Activated CD8-positive, alpha-beta memory T cell treated with anti-CD3 and anti-CD28 coated beads, Interleukin-2, amount 10 ng/mL, durations not matched to agents 7 days and 5 days (primary cell): ENCODE measurements around the gene TRDMT1. TPM values are rescaled to one million over a fixed set of nuclear protein-coding genes. Genes with fewer than 3 reads are reported as not detected.
A peak's percentile ranks its signal among the peaks of the same experiment; 100 is the strongest.

Experiments used
- ATAC-seq: fragments of 150-1000 bp; cut with Tn5 transposase; one replicate; pipeline ENCODE4 v1.10.0; 2021; ENCODE audit warnings: moderate library complexity
- CTCF ChIA-PET: fragments of 350-600 bp; sonication (Branson Sonifier 250); formaldehyde crosslinking; loops from one replicate; lab custom pipeline; 2021; ENCODE audit warnings: antibody characterized with exemption; lab: Charles Lee
- DNase-seq: peaks from one replicate; pipeline ENCODE4 v3.0.0-alpha.2; 2020
- H3K27ac Mint-ChIP-seq: one replicate; pipeline ENCODE4 v1.8.0; 2021; ENCODE audit warnings: mild to moderate bottlenecking, mixed read lengths
- H3K27me3 Mint-ChIP-seq: one replicate; pipeline ENCODE4 v1.8.0; 2021; ENCODE audit warnings: mixed read lengths
- H3K36me3 Mint-ChIP-seq: one replicate; pipeline ENCODE4 v1.8.0; 2021; ENCODE audit warnings: mild to moderate bottlenecking, mixed read lengths
- H3K4me1 Mint-ChIP-seq: one replicate; pipeline ENCODE4 v1.8.0; 2021; ENCODE audit warnings: mixed read lengths
- H3K4me3 Mint-ChIP-seq: one replicate; pipeline ENCODE4 v1.8.0; 2021; ENCODE audit warnings: mild to moderate bottlenecking, moderate library complexity, mixed read lengths
- H3K9me3 Mint-ChIP-seq: one replicate; pipeline ENCODE4 v1.8.0; 2022; ENCODE audit warnings: low read depth, mixed read lengths
- total RNA-seq, 2 experiments: library from RNA; stranded (reverse); gene quantifications; one replicate each; pipeline ENCODE4 v1.2.3, GENCODE V29; 2021

TRDMT1 gene
- total RNA-seq, 2 experiments from 2014 or later = 7.7 to 9.2 TPM

DNA sequence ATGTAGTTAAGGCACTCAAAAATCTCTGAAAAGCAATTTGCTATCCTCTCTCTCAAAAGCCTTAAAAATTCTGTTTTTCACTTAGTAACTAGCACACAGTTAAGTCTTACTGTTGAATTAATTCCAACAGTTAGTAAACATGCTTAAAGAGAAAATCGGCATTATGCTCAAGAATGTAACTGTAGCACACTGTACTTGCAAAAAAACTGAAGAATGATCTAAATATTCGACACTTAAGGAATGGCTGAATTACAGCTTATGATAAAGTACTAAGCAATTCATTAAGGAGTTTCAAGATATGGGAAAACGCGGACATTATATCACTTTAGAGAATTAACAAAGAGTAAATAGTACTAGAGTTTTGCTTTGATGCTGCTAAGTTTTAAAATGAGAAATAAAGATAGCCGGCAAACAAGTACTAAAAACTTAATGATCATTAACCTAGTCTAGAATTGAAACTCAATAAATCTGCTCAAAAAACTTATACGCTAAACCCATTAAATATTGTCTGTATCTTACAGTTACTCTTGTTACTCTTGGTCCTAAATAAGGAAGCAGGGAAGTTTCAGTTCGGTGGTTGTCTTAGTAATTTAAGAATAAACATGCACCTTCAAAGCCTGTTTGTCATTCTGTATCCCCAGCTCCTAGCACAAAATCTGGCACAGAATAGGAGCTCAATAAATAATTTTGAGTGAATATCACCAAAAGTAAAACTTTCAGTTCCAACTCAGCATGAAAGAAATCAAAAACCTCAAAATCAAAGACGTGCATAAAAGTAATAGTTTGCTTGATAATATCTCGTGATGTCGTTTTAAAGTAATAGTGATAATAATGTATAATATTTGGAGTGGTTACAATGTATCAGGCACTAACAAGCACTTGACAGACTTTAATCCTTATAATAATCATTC is 1.2 kb downstream of the TRDMT1 start:
- CTCF ChIA-PET = interaction anchor here (0.6 to 3.2 kb wide), 10 partner anchors 12 to 358 kb away, joined by 3 to 36 read pairs (median 4); partner anchors contain the start of gene VIM
- DNase-seq = no peak
- Mint-ChIP-seq H3K4me1 (peaks cover 46% of the 10 kb centered on the region), H3K36me3 (peaks cover 4% of the 10 kb centered on the region), H3K27me3 (no peaks in the 10 kb centered on the region), H3K9me3 (no peaks in the 10 kb centered on the region), H3K4me3 (peak overlapping the region; percentile 93), H3K27ac (peak overlapping the region; percentile 87)
- ATAC-seq = no peak

DNA sequence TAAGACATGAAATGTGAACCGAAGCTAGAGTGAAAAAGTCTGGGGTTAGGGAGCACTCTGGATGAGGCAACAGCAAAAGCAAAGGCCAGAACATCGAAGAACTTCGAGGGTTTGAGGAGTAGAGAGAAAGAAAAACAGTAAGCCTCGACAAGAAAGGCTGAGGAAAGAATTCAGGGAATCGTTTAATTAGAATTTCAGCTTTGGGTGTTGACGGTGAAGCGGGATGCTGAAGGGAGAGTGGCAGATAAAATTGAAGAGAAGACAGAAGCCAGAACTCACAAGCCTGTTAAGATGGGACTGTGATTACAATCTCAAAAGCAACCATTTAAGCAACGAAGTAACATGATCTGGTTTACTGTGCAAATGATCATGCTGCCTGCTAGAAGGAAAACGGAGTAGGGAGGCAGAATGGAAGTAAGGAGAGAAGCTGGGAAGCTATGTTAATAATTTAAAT is 2.1 kb downstream of the TRDMT1 start:
- H3K27ac Mint-ChIP-seq = no peak overlapping the region
- H3K27me3 Mint-ChIP-seq = no peaks in the 10 kb centered on the region
- no peaks in the 10 kb centered on the region for H3K9me3 Mint-ChIP-seq
- H3K4me1 Mint-ChIP-seq = peaks cover 42% of the 10 kb centered on the region
- CTCF ChIA-PET = interaction anchor here (1.0 to 3.2 kb wide), 2 partner anchors 31 to 36 kb away, joined by 3 to 36 read pairs; partner anchors contain the start of gene VIM
- peak overlapping the region; percentile 9 for H3K4me3 Mint-ChIP-seq
- no peak for DNase-seq
- no peak for ATAC-seq
- peaks cover 9% of the 10 kb centered on the region for H3K36me3 Mint-ChIP-seq

- peaks cover 9% of the 10 kb centered on the region for H3K36me3 Mint-ChIP-seq
- no peak for ATAC-seq
These were observed 4.9 kb downstream of the TRDMT1 start for GRCh38 chr10:17196573-17196972.

DNA sequence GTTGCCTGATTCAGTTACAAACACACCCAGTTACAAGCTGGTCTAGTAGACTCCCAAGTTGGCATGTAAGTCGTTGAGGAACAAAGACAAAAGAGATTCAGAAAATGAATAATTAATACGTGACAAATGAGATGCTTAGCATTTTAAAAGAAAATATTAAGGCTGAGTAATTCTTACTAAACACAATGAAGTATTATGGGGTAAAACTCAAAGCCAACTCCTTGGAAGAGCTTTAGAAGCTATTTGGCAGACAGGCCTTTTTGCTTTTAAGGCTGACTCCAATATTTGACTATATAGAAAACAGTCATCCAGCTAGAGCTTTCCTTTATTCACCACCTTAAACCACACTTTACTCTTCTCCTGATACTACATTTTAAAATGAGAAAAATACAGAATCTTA is 5.4 kb downstream of the TRDMT1 start:
- H3K36me3 Mint-ChIP-seq = peaks cover 9% of the 10 kb centered on the region
- CTCF ChIA-PET = interaction anchor here (1.0 to 1.3 kb wide), 3 partner anchors 9 to 34 kb away, joined by 3 to 4 read pairs (median 3); no protein-coding TSS in a partner anchor
- no peak overlapping the region for H3K4me3 Mint-ChIP-seq
- H3K27me3 Mint-ChIP-seq = no peaks in the 10 kb centered on the region
- ATAC-seq (no peak), DNase-seq (no peak)
- H3K9me3 Mint-ChIP-seq = no peaks in the 10 kb centered on the region
- peaks cover 21% of the 10 kb centered on the region for H3K4me1 Mint-ChIP-seq
- no peak overlapping the region for H3K27ac Mint-ChIP-seq

More at GRCh38 chr10:17196573-17196972, 4.9 kb downstream of the TRDMT1 start:
- DNase-seq = no peak
- peaks cover 24% of the 10 kb centered on the region for H3K4me1 Mint-ChIP-seq
- H3K27me3 Mint-ChIP-seq = no peaks in the 10 kb centered on the region
- no peak overlapping the region for H3K27ac Mint-ChIP-seq
- no peaks in the 10 kb centered on the region for H3K9me3 Mint-ChIP-seq
- CTCF ChIA-PET = interaction anchor here (1.0 to 1.3 kb wide), 2 partner anchors 9 to 33 kb away, joined by 3 to 4 read pairs; no protein-coding TSS in a partner anchor
- H3K4me3 Mint-ChIP-seq = no peak overlapping the region

DNA sequence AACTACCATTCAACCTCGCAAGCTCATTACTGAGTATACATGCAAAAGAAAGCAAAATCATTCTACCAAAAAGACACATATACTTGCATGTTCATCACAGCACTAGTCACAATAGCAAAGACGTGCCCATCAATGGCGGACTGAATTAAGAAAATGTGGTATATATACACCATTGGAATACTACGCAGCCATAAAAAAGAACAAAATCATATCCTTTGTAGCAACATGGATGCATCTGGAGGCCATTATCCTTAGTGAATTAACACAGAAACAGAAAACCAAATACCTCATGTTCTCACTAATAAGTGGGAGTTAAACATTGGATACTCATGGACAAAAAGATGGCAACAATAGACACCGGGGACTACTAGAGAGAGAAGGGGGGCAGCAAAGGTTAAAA is 6.4 kb downstream of the TRDMT1 start:
- no peaks in the 10 kb centered on the region for H3K9me3 Mint-ChIP-seq
- H3K36me3 Mint-ChIP-seq = peaks cover 9% of the 10 kb centered on the region
- ATAC-seq (no peak), DNase-seq (no peak)
- H3K4me3 Mint-ChIP-seq = no peak overlapping the region
- H3K27me3 Mint-ChIP-seq = no peaks in the 10 kb centered on the region
- H3K4me1 Mint-ChIP-seq = peaks cover 15% of the 10 kb centered on the region
- CTCF ChIA-PET = interaction anchor here (0.7 to 1.3 kb wide), 3 partner anchors 12 to 138 kb away, joined by 3 read pairs; no protein-coding TSS in a partner anchor
- H3K27ac Mint-ChIP-seq = no peak overlapping the region

GRCh38 chr10:17190602-17191001 is 10.9 kb downstream of the TRDMT1 start:
- CTCF ChIA-PET = interaction anchor here (2.1 kb wide), 1 partner anchor 39 kb away, joined by 4 read pairs; no protein-coding TSS in a partner anchor

DNA sequence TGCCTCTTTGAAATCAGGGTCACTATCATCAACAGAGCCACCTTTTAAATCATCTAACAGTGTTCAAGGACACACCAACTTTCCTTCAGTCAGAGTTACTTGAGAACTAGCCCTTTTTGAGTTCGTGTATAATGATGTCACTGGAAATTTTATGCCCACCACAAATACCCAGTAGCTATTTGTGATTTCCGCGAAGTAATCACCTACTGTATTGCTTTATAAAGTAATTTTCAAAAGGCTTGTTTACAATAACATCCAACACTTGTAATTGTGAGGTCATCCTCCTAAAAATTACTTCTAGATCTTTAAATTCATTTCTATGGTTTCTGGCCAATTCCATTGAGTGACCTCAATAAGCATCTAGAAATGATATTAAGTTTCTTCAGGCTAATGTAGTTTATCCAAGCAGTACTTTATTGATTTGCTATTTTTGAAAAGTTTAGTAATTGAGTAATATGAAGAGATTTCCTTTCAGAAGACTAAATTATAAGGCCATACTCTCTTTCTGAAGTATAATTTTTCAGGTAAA is 12.8 kb downstream of the TRDMT1 start:
- peaks cover 3% of the 10 kb centered on the region for H3K36me3 Mint-ChIP-seq
- H3K4me3 Mint-ChIP-seq = no peak overlapping the region

More at GRCh38 chr10:17190602-17191001, 10.9 kb downstream of the TRDMT1 start:
- Mint-ChIP-seq H3K27ac (no peak overlapping the region), H3K36me3 (peaks cover 10% of the 10 kb centered on the region), H3K27me3 (no peaks in the 10 kb centered on the region), H3K4me1 (no peaks in the 10 kb centered on the region), H3K4me3 (no peak overlapping the region), H3K9me3 (no peaks in the 10 kb centered on the region)
- DNase-seq (no peak), ATAC-seq (no peak)

DNA sequence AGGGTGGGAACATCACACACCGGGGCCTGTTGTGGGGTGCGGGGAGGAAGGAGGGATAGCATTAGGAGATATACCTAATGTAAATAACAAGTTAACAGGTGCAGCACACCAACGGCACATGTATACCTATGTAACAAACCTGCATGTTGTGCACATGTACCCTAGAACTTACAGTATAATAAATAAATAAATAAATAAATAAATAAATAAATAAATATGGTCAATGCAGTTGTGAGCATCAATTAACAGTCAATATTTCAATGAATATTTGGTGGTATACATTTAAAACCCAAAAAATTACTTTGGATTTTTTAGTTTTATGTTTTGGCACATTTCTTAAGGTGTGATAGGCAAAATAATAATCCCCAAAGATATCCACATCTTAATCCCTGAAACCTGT is 15.6 kb downstream of the TRDMT1 start:
- ATAC-seq (no peak), DNase-seq (no peak)
- CTCF ChIA-PET = no interaction called here
- Mint-ChIP-seq H3K27ac (no peak overlapping the region), H3K36me3 (peaks cover 3% of the 10 kb centered on the region), H3K9me3 (no peaks in the 10 kb centered on the region), H3K27me3 (no peaks in the 10 kb centered on the region), H3K4me1 (no peaks in the 10 kb centered on the region), H3K4me3 (no peak overlapping the region)

More for the DNA sequence above, 12.8 kb downstream of the TRDMT1 start:
- Mint-ChIP-seq H3K27ac (no peak overlapping the region), H3K4me1 (no peaks in the 10 kb centered on the region), H3K9me3 (no peaks in the 10 kb centered on the region), H3K27me3 (no peaks in the 10 kb centered on the region)
- CTCF ChIA-PET = no interaction called here
- ATAC-seq (no peak), DNase-seq (no peak)

DNA sequence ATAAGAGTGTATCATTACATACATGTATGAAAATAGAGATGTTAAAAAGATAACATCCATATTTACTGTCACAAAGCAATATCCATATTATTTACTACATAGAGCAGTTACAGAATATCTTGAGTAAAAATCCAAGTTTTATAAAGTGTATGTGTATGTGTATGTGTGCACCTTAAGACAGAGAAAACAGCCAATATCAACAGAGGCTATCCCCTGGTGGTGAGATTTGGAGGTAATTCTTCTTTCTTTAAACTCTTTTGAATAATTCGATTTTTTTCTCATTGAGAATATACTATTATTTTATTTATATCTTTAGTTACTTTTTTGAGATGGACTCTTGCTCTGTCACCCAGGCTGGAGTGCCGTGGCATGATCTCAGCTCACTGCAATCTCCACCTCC is 18.4 kb downstream of the TRDMT1 start:
- no peak for DNase-seq
- no peaks in the 10 kb centered on the region for H3K4me1 Mint-ChIP-seq
- H3K4me3 Mint-ChIP-seq = no peak overlapping the region

DNA sequence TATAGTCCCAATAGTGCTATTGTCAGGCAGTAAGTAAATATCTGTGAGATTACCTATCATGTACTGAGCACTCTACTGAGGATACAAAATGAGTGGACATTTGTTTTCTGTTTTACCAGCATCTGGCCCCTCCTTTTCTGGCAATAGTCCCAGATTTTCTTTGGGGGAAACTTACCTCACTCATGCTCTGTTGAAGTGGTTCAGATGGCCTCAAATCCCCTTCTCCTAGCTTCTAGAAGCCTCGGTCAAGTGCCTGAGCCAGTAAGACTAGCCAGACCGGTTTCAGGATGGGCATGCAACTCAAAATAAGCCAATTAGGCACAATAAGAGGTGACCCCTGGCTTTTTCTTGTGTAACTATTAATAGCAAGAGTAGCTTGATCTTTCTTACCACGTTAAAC is 19.7 kb downstream of the TRDMT1 start:
- H3K36me3 Mint-ChIP-seq = peaks cover 3% of the 10 kb centered on the region
- no peaks in the 10 kb centered on the region for H3K27me3 Mint-ChIP-seq
- CTCF ChIA-PET = interaction anchor here (1.2 kb wide), 1 partner anchor 48 kb away, joined by 4 read pairs; no protein-coding TSS in a partner anchor
- no peak overlapping the region for H3K27ac Mint-ChIP-seq
- no peaks in the 10 kb centered on the region for H3K9me3 Mint-ChIP-seq
- H3K4me3 Mint-ChIP-seq = no peak overlapping the region
- DNase-seq = no peak
- H3K4me1 Mint-ChIP-seq = no peaks in the 10 kb centered on the region
- no peak for ATAC-seq

More for the DNA sequence above, 18.4 kb downstream of the TRDMT1 start:
- ATAC-seq = no peak
- CTCF ChIA-PET = interaction anchor here (1.0 kb wide), 1 partner anchor 19 kb away, joined by 3 read pairs; the partner anchor contains the start of gene TRDMT1
- H3K27me3 Mint-ChIP-seq = no peaks in the 10 kb centered on the region
- no peaks in the 10 kb centered on the region for H3K9me3 Mint-ChIP-seq
- H3K27ac Mint-ChIP-seq = no peak overlapping the region
- H3K36me3 Mint-ChIP-seq = peaks cover 3% of the 10 kb centered on the region

GRCh38 chr10:17181110-17181509 is 20.4 kb downstream of the TRDMT1 start:
- Mint-ChIP-seq H3K9me3 (no peaks in the 10 kb centered on the region), H3K4me1 (no peaks in the 10 kb centered on the region), H3K27ac (no peak overlapping the region), H3K36me3 (peaks cover 3% of the 10 kb centered on the region), H3K4me3 (no peak overlapping the region), H3K27me3 (no peaks in the 10 kb centered on the region)
- no peak for ATAC-seq
- CTCF ChIA-PET = no interaction called here
- DNase-seq = no peak

GRCh38 chr10:17179002-17179401 is 22.5 kb downstream of the TRDMT1 start:
- CTCF ChIA-PET = interaction anchor here (1.2 kb wide), 1 partner anchor 52 kb away, joined by 6 read pairs; no protein-coding TSS in a partner anchor
- ATAC-seq = no peak
- no peak overlapping the region for H3K4me3 Mint-ChIP-seq

DNA sequence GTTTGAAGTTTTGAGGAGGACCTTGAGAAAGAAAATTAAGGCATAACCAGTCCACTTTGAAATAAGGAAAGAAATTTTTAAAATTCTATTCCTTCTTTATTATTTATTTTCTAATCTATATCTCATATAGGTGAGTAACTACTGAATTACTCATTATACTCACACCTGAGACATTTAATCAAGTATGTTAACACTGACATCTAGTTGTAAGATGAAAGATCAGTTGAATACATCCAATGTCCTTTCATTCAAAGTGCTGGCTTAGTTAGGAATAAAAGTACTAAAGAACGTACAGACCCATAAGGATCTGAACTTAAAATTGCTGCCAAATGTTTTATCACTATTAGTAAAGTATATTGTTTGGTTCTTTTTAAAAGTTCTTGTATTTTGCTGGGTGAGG is 23.5 kb downstream of the TRDMT1 start:
- Mint-ChIP-seq H3K27ac (no peak overlapping the region), H3K4me1 (peaks cover 9% of the 10 kb centered on the region)

More at GRCh38 chr10:17179002-17179401, 22.5 kb downstream of the TRDMT1 start:
- Mint-ChIP-seq H3K27me3 (no peaks in the 10 kb centered on the region), H3K9me3 (no peaks in the 10 kb centered on the region), H3K27ac (no peak overlapping the region), H3K36me3 (peaks cover 2% of the 10 kb centered on the region), H3K4me1 (peaks cover 9% of the 10 kb centered on the region)
- DNase-seq = no peak

More for the DNA sequence above, 23.5 kb downstream of the TRDMT1 start:
- ATAC-seq (no peak), DNase-seq (no peak)
- Mint-ChIP-seq H3K9me3 (no peaks in the 10 kb centered on the region), H3K27me3 (no peaks in the 10 kb centered on the region), H3K4me3 (no peak overlapping the region), H3K36me3 (peaks cover 4% of the 10 kb centered on the region)
- CTCF ChIA-PET = no interaction called here
